Activated T-helper 1 cell treated with anti-CD3 and anti-CD28 coated beads, Interleukin-12 subunit alpha, Interleukin-12 subunit beta, Interleukin-2, Interleukin-4 antibody, amounts not matched to agents 30 ng/mL and 10 ng/mL and 1 ng/mL, durations not matched to agents 14 hours and 24 hours and 36 hours (primary cell): Measurements from ENCODE around the gene AGPAT3. TPM values are rescaled to one million over a fixed set of nuclear protein-coding genes. Genes with fewer than 3 reads are reported as not detected.
A peak's percentile ranks its signal among the peaks of the same experiment; 100 is the strongest.

Experiments used
- DNase-seq: peaks from one replicate; pipeline ENCODE4 v3.0.0; 2021; ENCODE audit warnings: low spot score
- H3K27ac Mint-ChIP-seq: one replicate; pipeline ENCODE4 v1.8.0; 2021; ENCODE audit warnings: mild to moderate bottlenecking, mixed read lengths
- H3K27me3 Mint-ChIP-seq: one replicate; pipeline ENCODE4 v1.8.0; 2022; ENCODE audit warnings: mild to moderate bottlenecking, moderate library complexity, mixed read lengths; ENCODE audit not compliant: insufficient read depth
- H3K36me3 Mint-ChIP-seq: one replicate; pipeline ENCODE4 v1.8.0; 2021; ENCODE audit warnings: low read depth, mixed read lengths
- H3K4me1 Mint-ChIP-seq: one replicate; pipeline ENCODE4 v1.8.0; 2021; ENCODE audit warnings: low read depth, mixed read lengths
- H3K4me3 Mint-ChIP-seq: one replicate; pipeline ENCODE4 v1.8.0; 2021; ENCODE audit warnings: mild to moderate bottlenecking, moderate library complexity, mixed read lengths
- H3K9me3 Mint-ChIP-seq: one replicate; pipeline ENCODE4 v1.8.0; 2021; ENCODE audit warnings: mixed read lengths
- intact Hi-C: fragments of 100-400 bp; cut with micrococcal nuclease; formaldehyde crosslinking; loops from one replicate; pipeline ENCODE4 v1.15.1; 2024
- total RNA-seq: library from RNA; stranded (reverse); gene quantifications from 2 replicates; pipeline ENCODE4 v1.2.3, GENCODE V29; 2022

The AGPAT3 gene
- total RNA-seq, 1 donor from 2014 or later, result 127 TPM

- H3K9me3 Mint-ChIP-seq, result no peaks in the 10 kb centered on the region
- H3K4me1 Mint-ChIP-seq, result peaks cover 20% of the 10 kb centered on the region
- no peaks in the 10 kb centered on the region for H3K27me3 Mint-ChIP-seq
- peaks cover 6% of the 10 kb centered on the region for H3K36me3 Mint-ChIP-seq
- peak overlapping the region; percentile 61 for H3K27ac Mint-ChIP-seq
- peak; percentile 82 for DNase-seq
- intact Hi-C loops, result loop anchor here (1.0 to 2.0 kb wide), 4 partner anchors 22 to 129 kb away; partner anchors contain the start of gene AGPAT3
- peak overlapping the region; percentile 76 for H3K4me3 Mint-ChIP-seq
Observed at GRCh38 chr21:43938751-43939442, 73.9 kb downstream of the AGPAT3 start.

- H3K4me3 Mint-ChIP-seq, result no peak overlapping the region
- peaks cover 20% of the 10 kb centered on the region for H3K4me1 Mint-ChIP-seq
- no peaks in the 10 kb centered on the region for H3K9me3 Mint-ChIP-seq
- H3K27me3 Mint-ChIP-seq, result no peaks in the 10 kb centered on the region
- intact Hi-C loops, result loop anchor here (1.0 to 2.0 kb wide), 4 partner anchors 23 to 129 kb away; partner anchors contain the start of gene AGPAT3
- peaks cover 5% of the 10 kb centered on the region for H3K36me3 Mint-ChIP-seq
- peak overlapping the region; percentile 61 for H3K27ac Mint-ChIP-seq
- DNase-seq, result no peak
Observed at GRCh38 chr21:43939443-43940328, 74.7 kb downstream of the AGPAT3 start.

GRCh38 chr21:43940329-43941050 lies 75.5 kb downstream of the AGPAT3 start:
- DNase-seq, result no peak
- Mint-ChIP-seq H3K36me3 (peaks cover 5% of the 10 kb centered on the region), H3K27ac (no peak overlapping the region), H3K9me3 (no peaks in the 10 kb centered on the region), H3K27me3 (no peaks in the 10 kb centered on the region), H3K4me1 (peaks cover 20% of the 10 kb centered on the region), H3K4me3 (no peak overlapping the region)
- intact Hi-C loops, result no loop called here

GRCh38 chr21:43942201-43942600 lies 77.2 kb downstream of the AGPAT3 start:
- peaks cover 11% of the 10 kb centered on the region for H3K36me3 Mint-ChIP-seq
- no peaks in the 10 kb centered on the region for H3K9me3 Mint-ChIP-seq

GRCh38 chr21:43942621-43943020 lies 77.6 kb downstream of the AGPAT3 start:
- Mint-ChIP-seq H3K27ac (no peak overlapping the region), H3K27me3 (no peaks in the 10 kb centered on the region), H3K9me3 (no peaks in the 10 kb centered on the region), H3K36me3 (peaks cover 14% of the 10 kb centered on the region), H3K4me1 (peaks cover 16% of the 10 kb centered on the region), H3K4me3 (no peak overlapping the region)
- no peak for DNase-seq
- intact Hi-C loops, result no loop called here

More at GRCh38 chr21:43942201-43942600, 77.2 kb downstream of the AGPAT3 start:
- no peaks in the 10 kb centered on the region for H3K27me3 Mint-ChIP-seq
- no peak overlapping the region for H3K4me3 Mint-ChIP-seq
- DNase-seq, result no peak
- intact Hi-C loops, result no loop called here
- no peak overlapping the region for H3K27ac Mint-ChIP-seq
- H3K4me1 Mint-ChIP-seq, result peaks cover 20% of the 10 kb centered on the region

- Mint-ChIP-seq H3K27me3 (no peaks in the 10 kb centered on the region), H3K4me1 (peaks cover 8% of the 10 kb centered on the region)
- intact Hi-C loops, result no loop called here
Observed at GRCh38 chr21:43943512-43944077, 78.6 kb downstream of the AGPAT3 start.

GRCh38 chr21:43944078-43944633 lies 79.1 kb downstream of the AGPAT3 start:
- intact Hi-C loops, result no loop called here
- no peak overlapping the region for H3K4me3 Mint-ChIP-seq
- H3K27me3 Mint-ChIP-seq, result no peaks in the 10 kb centered on the region
- peaks cover 24% of the 10 kb centered on the region for H3K36me3 Mint-ChIP-seq
- H3K9me3 Mint-ChIP-seq, result peaks cover 13% of the 10 kb centered on the region
- H3K4me1 Mint-ChIP-seq, result peaks cover 6% of the 10 kb centered on the region
- no peak for DNase-seq
- no peak overlapping the region for H3K27ac Mint-ChIP-seq

More at GRCh38 chr21:43943512-43944077, 78.6 kb downstream of the AGPAT3 start:
- H3K9me3 Mint-ChIP-seq, result peaks cover 8% of the 10 kb centered on the region
- no peak overlapping the region for H3K4me3 Mint-ChIP-seq
- peaks cover 20% of the 10 kb centered on the region for H3K36me3 Mint-ChIP-seq
- H3K27ac Mint-ChIP-seq, result no peak overlapping the region
- no peak for DNase-seq

- H3K27me3 Mint-ChIP-seq, result no peaks in the 10 kb centered on the region
- intact Hi-C loops, result no loop called here
- H3K4me1 Mint-ChIP-seq, result peaks cover 9% of the 10 kb centered on the region
- DNase-seq, result no peak
- peaks cover 28% of the 10 kb centered on the region for H3K36me3 Mint-ChIP-seq
- peaks cover 19% of the 10 kb centered on the region for H3K9me3 Mint-ChIP-seq
- no peak overlapping the region for H3K4me3 Mint-ChIP-seq
- no peak overlapping the region for H3K27ac Mint-ChIP-seq
Observed at GRCh38 chr21:43944757-43945156, 79.7 kb downstream of the AGPAT3 start.

GRCh38 chr21:43948740-43949498 lies 83.9 kb downstream of the AGPAT3 start:
- intact Hi-C loops, result loop anchor here (2.0 kb wide), 1 partner anchor 44 kb away; no protein-coding TSS in a partner anchor
- Mint-ChIP-seq H3K4me1 (peaks cover 15% of the 10 kb centered on the region), H3K4me3 (no peak overlapping the region), H3K9me3 (peaks cover 22% of the 10 kb centered on the region), H3K36me3 (peaks cover 35% of the 10 kb centered on the region), H3K27me3 (no peaks in the 10 kb centered on the region), H3K27ac (peak overlapping the region; percentile 64)
- DNase-seq, result no peak

GRCh38 chr21:43949499-43950208 lies 84.6 kb downstream of the AGPAT3 start:
- Mint-ChIP-seq H3K4me1 (peaks cover 15% of the 10 kb centered on the region), H3K9me3 (peaks cover 22% of the 10 kb centered on the region), H3K27me3 (no peaks in the 10 kb centered on the region), H3K36me3 (peaks cover 35% of the 10 kb centered on the region), H3K27ac (peak overlapping the region; percentile 64), H3K4me3 (no peak overlapping the region)
- DNase-seq, result peak; percentile 14
- intact Hi-C loops, result loop anchor here (2.0 kb wide), 1 partner anchor 45 kb away; no protein-coding TSS in a partner anchor

- Mint-ChIP-seq H3K27me3 (no peaks in the 10 kb centered on the region), H3K4me3 (no peak overlapping the region), H3K9me3 (peaks cover 22% of the 10 kb centered on the region), H3K36me3 (peaks cover 35% of the 10 kb centered on the region), H3K27ac (no peak overlapping the region), H3K4me1 (peaks cover 15% of the 10 kb centered on the region)
- DNase-seq, result no peak
- intact Hi-C loops, result no loop called here
Observed at GRCh38 chr21:43950481-43950880, 85.5 kb downstream of the AGPAT3 start.
